ENCODE results near the gene C5orf46.
A peak's percentile ranks its signal among the peaks of the same experiment; 100 is the strongest.

The C5orf46 gene

GRCh38 chr5:147857302-147858129 is 48.8 kb downstream of the C5orf46 start:
- peak in 2 of 6 experiments; percentile 0 to 2 for DNase-seq

GRCh38 chr5:147856801-147857200 is 49.5 kb downstream of the C5orf46 start:
- DNase-seq: no peak

DNA sequence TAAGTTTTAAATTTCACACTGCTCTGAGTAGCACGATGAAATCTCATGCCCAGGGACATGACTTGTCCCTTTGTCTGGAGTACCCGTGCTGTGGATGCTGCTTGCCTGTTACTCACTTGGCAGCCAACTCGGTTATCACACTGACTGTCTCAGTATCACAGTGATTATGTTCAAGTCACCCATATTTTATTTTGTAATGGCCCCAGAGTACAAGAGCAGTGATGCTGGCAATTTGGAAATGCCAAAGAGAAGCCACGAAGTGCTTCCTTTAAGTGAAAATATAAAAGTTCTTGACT is 50.6 kb downstream of the C5orf46 start:
- DNase-seq: no peak

GRCh38 chr5:147854894-147855773 is 51.2 kb downstream of the C5orf46 start:
- DNase-seq: no peak

DNA sequence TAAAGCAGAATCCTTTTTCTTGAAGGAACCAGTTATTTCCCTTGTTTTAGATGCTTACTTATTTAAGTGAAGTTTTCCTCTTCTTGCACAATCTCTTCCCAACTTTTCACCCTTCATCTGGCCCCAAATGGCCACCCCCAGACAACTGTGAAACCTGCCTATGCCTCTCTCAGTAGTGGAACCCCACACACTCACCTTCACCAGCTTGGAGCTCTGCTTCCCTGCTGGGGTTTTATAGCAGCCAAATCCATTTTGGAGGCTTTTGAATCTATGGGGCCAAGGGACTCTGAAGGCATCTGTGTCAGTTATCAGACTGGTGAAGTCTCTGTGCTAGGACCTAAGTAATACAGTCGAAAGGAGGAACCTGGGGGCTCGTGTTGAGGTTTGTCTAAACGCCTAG is 52.0 kb downstream of the C5orf46 start:
- DNase-seq: no peak

- no peak for DNase-seq
These were observed 52.9 kb downstream of the C5orf46 start for GRCh38 chr5:147853372-147853987.

DNA sequence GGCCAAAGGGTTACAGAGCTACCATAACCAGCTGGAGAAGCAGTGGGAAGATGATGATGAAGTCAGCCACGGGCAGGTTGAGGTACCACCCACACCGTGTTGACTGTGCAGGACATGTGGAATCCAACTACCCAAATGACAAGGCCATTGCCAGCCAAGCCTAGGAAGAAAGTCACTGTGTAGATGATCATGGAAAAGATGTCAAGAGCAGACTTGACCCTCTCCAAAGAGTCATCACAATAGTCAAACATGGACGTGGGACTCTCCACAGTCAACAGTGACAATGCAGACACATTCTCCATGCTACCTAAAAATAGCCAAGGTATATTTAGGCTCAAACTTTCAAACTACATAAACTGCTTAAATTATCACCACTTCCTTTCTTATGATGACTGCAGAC is 54.0 kb downstream of the C5orf46 start:
- no peak for DNase-seq

DNA sequence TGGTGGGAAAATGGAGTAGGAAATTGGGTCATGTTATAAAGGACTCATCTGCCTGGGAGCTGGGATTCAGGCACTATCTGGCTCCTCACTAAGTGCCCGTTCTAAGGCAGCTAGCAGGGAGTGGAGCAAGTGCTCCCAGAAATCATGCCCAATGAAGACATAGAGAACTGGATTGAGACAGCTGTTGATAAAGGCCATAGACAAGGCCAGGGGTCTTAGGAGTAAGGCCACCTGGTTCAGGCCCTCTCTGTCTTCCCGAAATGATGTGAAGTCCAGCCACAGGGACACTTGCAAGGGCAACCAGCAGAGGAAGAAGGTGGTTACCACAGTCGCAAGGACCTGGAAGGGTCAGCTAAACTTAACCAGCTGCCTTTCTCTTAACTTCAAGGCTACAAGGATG is 54.8 kb downstream of the C5orf46 start:
- no peak for DNase-seq

DNA sequence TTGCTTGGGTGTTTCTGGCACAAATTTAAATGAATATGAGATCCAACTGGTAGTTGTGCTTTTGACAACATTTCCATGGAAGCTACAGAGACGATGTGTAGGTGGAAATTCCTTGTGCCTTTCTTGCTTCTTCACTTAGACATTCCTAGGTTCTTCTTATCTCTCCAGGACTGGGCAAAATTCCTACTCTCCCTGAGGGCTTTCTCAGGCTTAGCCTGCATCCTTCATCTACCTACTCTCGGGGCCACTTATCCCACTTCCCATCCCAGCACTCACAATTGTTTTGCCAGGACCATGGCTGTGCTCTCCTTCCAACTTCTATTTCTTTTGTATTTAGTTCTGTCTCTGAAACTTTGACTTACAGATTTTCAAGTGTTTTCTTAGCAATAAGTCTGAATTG is 57.1 kb downstream of the C5orf46 start:
- DNase-seq: no peak

DNA sequence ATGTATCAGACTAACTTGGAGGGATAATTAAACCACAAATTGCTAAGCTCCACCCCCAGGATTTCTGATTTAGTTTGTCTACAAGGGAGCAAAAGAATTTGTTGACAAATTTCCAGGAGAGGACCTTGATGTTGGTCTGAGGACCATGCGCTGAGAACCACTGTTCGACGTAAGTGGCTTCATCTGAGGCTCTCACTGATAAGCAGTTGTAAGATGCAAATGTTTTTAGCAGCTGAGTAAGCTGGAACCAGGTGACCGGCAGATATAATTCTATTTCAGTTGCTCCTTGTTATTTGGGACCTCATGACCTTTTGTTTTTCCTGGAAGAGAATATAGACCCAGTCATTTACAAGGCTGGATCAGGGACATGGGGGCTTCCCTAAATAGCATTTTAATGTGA is 60.7 kb downstream of the C5orf46 start:
- DNase-seq: no peak

- no peak for DNase-seq
These were observed 61.5 kb downstream of the C5orf46 start for GRCh38 chr5:147844846-147845245.

DNA sequence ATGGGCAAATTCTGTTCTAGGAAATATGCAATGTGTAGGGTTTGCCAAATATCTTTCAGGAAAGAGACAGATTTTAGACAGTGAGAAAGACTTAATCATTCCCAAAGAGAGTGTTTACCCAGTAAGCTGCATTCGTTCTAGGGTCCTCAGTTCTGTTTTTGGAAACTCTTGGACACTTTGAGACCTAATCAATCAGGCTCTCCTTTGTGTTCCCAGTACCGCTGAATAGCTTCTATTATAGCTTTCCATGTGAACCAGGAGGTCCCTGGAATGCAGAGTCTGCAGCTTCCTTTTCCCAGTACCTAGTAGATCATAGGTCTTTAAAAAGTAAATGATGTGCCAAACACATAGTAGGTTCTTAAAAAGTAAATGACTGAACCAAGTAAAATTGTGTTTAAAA is 63.5 kb downstream of the C5orf46 start:
- no peak for DNase-seq

All from stimulated activated naive CD4-positive, alpha-beta T cell (primary cell).